OCI-LY7 (cell line): ENCODE results near the gene COL9A3. TPM values are rescaled to one million over a fixed set of nuclear protein-coding genes. Genes with fewer than 3 reads are reported as not detected.
A peak's percentile ranks its signal among the peaks of the same experiment; 100 is the strongest.

Experiments used
- BruUV-seq: library from RNA; stranded (reverse); fragments of 400-500 nt; replicated peaks from 2 replicates; lab custom pipeline; 2021; lab: Mats Ljungman, UMichigan
- CTCF ChIA-PET: fragments of 300-600 bp; sonication (Branson Sonifier 250); formaldehyde crosslinking; loops from one replicate; lab custom pipeline; 2022; ENCODE audit warnings: antibody characterized with exemption; ENCODE audit not compliant: unreplicated experiment; lab: Charles Lee
- POLR2A ChIA-PET: fragments of 300-600 bp; sonication (Branson Sonifier 250); formaldehyde crosslinking; loops from one replicate; lab custom pipeline; 2022; ENCODE audit warnings: antibody characterized with exemption; lab: Charles Lee
- DNase-seq: peaks from one replicate; pipeline ENCODE4 v3.0.0-alpha.2; 2015; ENCODE audit warnings: low spot score
- H2AFZ ChIP-seq: fragments of 200-600 bp; sonication (generic), shearing (Covaris generic); 2 replicates; pipeline ENCODE4 v1.6.1; 2014; ENCODE audit warnings: mild to moderate bottlenecking, antibody characterized with exemption, low read length, moderate library complexity
- H3K27ac ChIP-seq: fragments of 200-600 bp; sonication (generic); 2 replicates; pipeline ENCODE4 v1.5.1; 2014; ENCODE audit warnings: mixed run types, low read depth, mild to moderate bottlenecking, moderate library complexity, low read length, inconsistent platforms; ENCODE audit not compliant: poor library complexity, severe bottlenecking
- H3K36me3 ChIP-seq: fragments of 200-600 bp; sonication (generic); 2 replicates; pipeline ENCODE4 v1.6.1; 2014; ENCODE audit warnings: mild to moderate bottlenecking, antibody characterized with exemption, low read length, moderate library complexity, mixed read lengths; ENCODE audit not compliant: insufficient read depth
- H3K4me1 ChIP-seq: fragments of 200-600 bp; sonication (generic); 2 replicates; pipeline ENCODE4 v1.5.1; 2014; ENCODE audit warnings: mild to moderate bottlenecking, low read length; ENCODE audit not compliant: insufficient read depth, poor library complexity, severe bottlenecking
- H3K4me2 ChIP-seq: fragments of 200-600 bp; sonication (generic); 2 replicates; pipeline ENCODE4 v1.6.1; 2014; ENCODE audit warnings: mild to moderate bottlenecking, low read length
- H3K4me3 ChIP-seq: fragments of 200-600 bp; sonication (generic); 2 replicates; pipeline ENCODE4 v1.5.1; 2014; ENCODE audit warnings: mild to moderate bottlenecking, low read depth, low read length; ENCODE audit not compliant: poor library complexity, severe bottlenecking
- H3K79me2 ChIP-seq: fragments of 200-600 bp; sonication (generic); 2 replicates; pipeline ENCODE4 v1.6.1; 2016; ENCODE audit warnings: low read depth, mild to moderate bottlenecking, low read length, moderate library complexity, mixed read lengths; ENCODE audit not compliant: insufficient read depth
- H3K9me2 ChIP-seq: fragments of 200-600 bp; sonication (generic); 2 replicates; pipeline ENCODE4 v1.6.1; 2016; ENCODE audit warnings: mild to moderate bottlenecking, low read length, mixed read lengths; ENCODE audit not compliant: insufficient read depth
- H3K9me3 ChIP-seq: fragments of 200-600 bp; sonication (generic); 2 replicates; pipeline ENCODE4 v1.6.1; 2014; ENCODE audit warnings: mild to moderate bottlenecking, mixed run types, low read length, mixed read lengths
- H4K20me1 ChIP-seq: fragments of 200-600 bp; sonication (generic); 2 replicates; pipeline ENCODE4 v1.6.1; 2014; ENCODE audit warnings: mild to moderate bottlenecking, antibody characterized with exemption, low read length, moderate library complexity, mixed read lengths; ENCODE audit not compliant: insufficient read depth
- CTCF ChIP-seq: fragments of 200-600 bp; sonication (generic); conservative IDR thresholded peaks from 2 replicates; pipeline ENCODE4 v1.5.1; 2014; ENCODE audit warnings: mild to moderate bottlenecking, antibody characterized with exemption, low read length, moderate library complexity, mixed read lengths
- EZH2phosphoT487 ChIP-seq: fragments of 200-600 bp; sonication (generic); IDR thresholded peaks from 2 replicates; pipeline ENCODE4 v1.6.1; 2018; ENCODE audit warnings: low read depth, borderline replicate concordance, mild to moderate bottlenecking, mixed run types, antibody characterized with exemption, low read length, moderate library complexity, mixed read lengths
- intact Hi-C: fragments of 100-400 bp; cut with micrococcal nuclease; formaldehyde crosslinking; loops from one replicate; pipeline ENCODE4 v1.10.0; 2022; ENCODE audit not compliant: unreplicated experiment
- total RNA-seq, 2 experiments: library from RNA; depleted of rRNA in 1 of 2; stranded (reverse); fragments of >200 nt in 1 of 2; shearing (Covaris generic) in 1 of 2; gene quantifications; 2 replicates each; pipeline ENCODE4 v1.2.3, GENCODE V29; 2014 to 2022

Gene COL9A3
- total RNA-seq, 2 experiments from 2014 or later = 1.7 to 5.2 TPM

- ChIA-PET CTCF (interaction anchor here (0.6 kb wide), 1 partner anchor 177 kb away, joined by 4 read pairs; no protein-coding TSS in a partner anchor), POLR2A (interaction anchor here (1.3 kb wide), 1 partner anchor 11 kb away, joined by 3 read pairs; the partner anchor contains the start of gene MRGBP)
- no peaks in the 10 kb centered on the region for H4K20me1 ChIP-seq
- DNase-seq = no peak
- intact Hi-C loops = no loop called here
- no TSS peak for BruUV-seq
- no peaks in the 10 kb centered on the region for H3K9me3 ChIP-seq
- H3K4me3 ChIP-seq = no peak overlapping the region
- H3K27ac ChIP-seq = peak overlapping the region; percentile 68
- peak overlapping the region; percentile 81 for H3K4me2 ChIP-seq
- TF ChIP-seq EZH2phosphoT487 (no peak), CTCF (no peak)
- peaks cover 35% of the 10 kb centered on the region for H3K4me1 ChIP-seq
- H2AFZ ChIP-seq = no peak overlapping the region
- no peaks in the 10 kb centered on the region for H3K9me2 ChIP-seq
- peaks cover 59% of the 10 kb centered on the region for H3K36me3 ChIP-seq
- peaks cover 24% of the 10 kb centered on the region for H3K79me2 ChIP-seq
Measured at GRCh38 chr20:62807444-62808210, 9.2 kb upstream of the COL9A3 start.

- H2AFZ ChIP-seq = no peak overlapping the region
- H3K79me2 ChIP-seq = peaks cover 24% of the 10 kb centered on the region
- no peak overlapping the region for H3K4me3 ChIP-seq
- ChIA-PET CTCF (interaction anchor here (0.5 to 0.6 kb wide), 2 partner anchors 25 to 178 kb away, joined by 3 to 4 read pairs; no protein-coding TSS in a partner anchor), POLR2A (interaction anchor here (1.3 kb wide), 1 partner anchor 12 kb away, joined by 3 read pairs; the partner anchor contains the start of gene MRGBP)
- no TSS peak for BruUV-seq
- peak; percentile 70 for DNase-seq
- no peaks in the 10 kb centered on the region for H3K9me3 ChIP-seq
- intact Hi-C loops = no loop called here
- H4K20me1 ChIP-seq = no peaks in the 10 kb centered on the region
- peak; percentile 94 for TF ChIP-seq CTCF
- no peak for TF ChIP-seq EZH2phosphoT487
- no peaks in the 10 kb centered on the region for H3K9me2 ChIP-seq
- peaks cover 35% of the 10 kb centered on the region for H3K4me1 ChIP-seq
- H3K36me3 ChIP-seq = peaks cover 64% of the 10 kb centered on the region
- peak overlapping the region; percentile 8 for H3K4me2 ChIP-seq
- H3K27ac ChIP-seq = no peak overlapping the region
Measured at GRCh38 chr20:62808211-62808865, 8.5 kb upstream of the COL9A3 start.
